Esophagus squamous epithelium (tissue), 4 donors: ENCODE measurements around the gene ZNF792.
"Not testable (repeated sequence)": the region's sequence is repeated elsewhere in the genome, so short reads cannot be mapped to it uniquely, and the experiment has no call there.

Experiments used
- CTCF ChIP-seq, 6 experiments: fragments of 450-650 bp in 4 of 6; fragments of 200-600 bp in 2 of 6; sonication (generic) in 2 of 6; IDR thresholded peaks; one replicate each; pipeline ENCODE4 v1.5.1; 2016 to 2019; ENCODE audit warnings: antibody characterized with exemption in 6 of 6, mild to moderate bottlenecking in 4 of 6, moderate library complexity in 4 of 6
- POLR2A ChIP-seq, 4 donors: fragments of 450-650 bp; IDR thresholded peaks; one replicate each; pipeline ENCODE4 v1.6.1; 2017; ENCODE audit warnings: antibody characterized with exemption in 4 of 4, mild to moderate bottlenecking in 4 of 4, moderate library complexity in 3 of 4

GRCh38 chr19:34970185-34970780, 6.3 kb upstream of the ZNF792 start:
- not testable (repeated sequence) for TF ChIP-seq CTCF, POLR2A (IDR thresholded peaks at IDR 0.05)
